Measurements from ENCODE around the gene PRLR.

GRCh38 chr5:35145691-35146317 is 84.5 kb downstream of the PRLR start:
- no peak for TF ChIP-seq POLR2A (IDR thresholded peaks at IDR 0.05)
- TF ChIP-seq CTCF (IDR thresholded peaks at IDR 0.05): no peak

Measured in right lobe of liver (tissue), 4 donors.